Keratinocyte (primary cell): ENCODE results near the gene TACC2.

Source experiments
- EZH2 ChIP-seq: IDR thresholded peaks from one replicate; pipeline ENCODE4 v1.6.1; 2012; ENCODE audit warnings: inconsistent platforms, mild to moderate bottlenecking, low read length, moderate library complexity
- TF ChIP-seq, protein P1 (sequence below), 3 experiments: IDR thresholded peaks in 1 of 3; conservative IDR thresholded peaks in 1 of 3; optimal IDR thresholded peaks in 1 of 3; 2 replicates in 2 of 3; 3 replicates in 1 of 3; pipeline versions ENCODE3 to v1.5.1; 2011; ENCODE audit warnings: low read length in 3 of 3, mild to moderate bottlenecking in 3 of 3, moderate library complexity in 2 of 3, control low read depth in 1 of 3, inconsistent platforms in 1 of 3; ENCODE audit not compliant: insufficient read depth in 2 of 3; ENCODE audit errors: extremely low read depth in 1 of 3

DNA sequence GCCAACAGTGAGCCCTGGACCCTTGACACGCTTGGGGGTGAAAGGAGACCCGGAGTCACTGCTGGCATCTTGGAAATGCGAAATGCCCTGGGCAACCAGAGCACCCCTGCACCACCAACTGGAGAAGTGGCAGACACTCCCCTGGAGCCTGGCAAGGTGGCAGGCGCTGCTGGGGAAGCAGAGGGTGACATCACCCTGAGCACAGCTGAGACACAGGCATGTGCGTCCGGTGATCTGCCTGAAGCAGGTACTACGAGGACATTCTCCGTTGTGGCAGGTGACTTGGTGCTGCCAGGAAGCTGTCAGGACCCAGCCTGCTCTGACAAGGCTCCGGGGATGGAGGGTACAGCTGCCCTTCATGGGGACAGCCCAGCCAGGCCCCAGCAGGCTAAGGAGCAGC, 98.5 kb downstream of the TACC2 start:
- TF ChIP-seq, protein P1, sequence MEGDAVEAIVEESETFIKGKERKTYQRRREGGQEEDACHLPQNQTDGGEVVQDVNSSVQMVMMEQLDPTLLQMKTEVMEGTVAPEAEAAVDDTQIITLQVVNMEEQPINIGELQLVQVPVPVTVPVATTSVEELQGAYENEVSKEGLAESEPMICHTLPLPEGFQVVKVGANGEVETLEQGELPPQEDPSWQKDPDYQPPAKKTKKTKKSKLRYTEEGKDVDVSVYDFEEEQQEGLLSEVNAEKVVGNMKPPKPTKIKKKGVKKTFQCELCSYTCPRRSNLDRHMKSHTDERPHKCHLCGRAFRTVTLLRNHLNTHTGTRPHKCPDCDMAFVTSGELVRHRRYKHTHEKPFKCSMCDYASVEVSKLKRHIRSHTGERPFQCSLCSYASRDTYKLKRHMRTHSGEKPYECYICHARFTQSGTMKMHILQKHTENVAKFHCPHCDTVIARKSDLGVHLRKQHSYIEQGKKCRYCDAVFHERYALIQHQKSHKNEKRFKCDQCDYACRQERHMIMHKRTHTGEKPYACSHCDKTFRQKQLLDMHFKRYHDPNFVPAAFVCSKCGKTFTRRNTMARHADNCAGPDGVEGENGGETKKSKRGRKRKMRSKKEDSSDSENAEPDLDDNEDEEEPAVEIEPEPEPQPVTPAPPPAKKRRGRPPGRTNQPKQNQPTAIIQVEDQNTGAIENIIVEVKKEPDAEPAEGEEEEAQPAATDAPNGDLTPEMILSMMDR (optimal IDR thresholded peaks at IDR 0.05 in 1 of 3, IDR thresholded peaks at IDR 0.05 in 1 of 3, conservative IDR thresholded peaks at IDR 0.05 in 1 of 3; ENCODE audit: extremely low read depth in 1 of 3, insufficient read depth in 2 of 3, low read length in 3 of 3), result no peak
- TF ChIP-seq EZH2, result no peak
